GDM1 (cell line): ENCODE measurements around the gene RAP2B.
"Not testable (repeated sequence)": the region's sequence is repeated elsewhere in the genome, so short reads cannot be mapped to it uniquely, and the experiment has no call there.

Experiments
- DNase-seq: peaks from one replicate; lab custom pipeline; 2025; lab: John Stamatoyannopoulos, UW

RAP2B gene

DNA sequence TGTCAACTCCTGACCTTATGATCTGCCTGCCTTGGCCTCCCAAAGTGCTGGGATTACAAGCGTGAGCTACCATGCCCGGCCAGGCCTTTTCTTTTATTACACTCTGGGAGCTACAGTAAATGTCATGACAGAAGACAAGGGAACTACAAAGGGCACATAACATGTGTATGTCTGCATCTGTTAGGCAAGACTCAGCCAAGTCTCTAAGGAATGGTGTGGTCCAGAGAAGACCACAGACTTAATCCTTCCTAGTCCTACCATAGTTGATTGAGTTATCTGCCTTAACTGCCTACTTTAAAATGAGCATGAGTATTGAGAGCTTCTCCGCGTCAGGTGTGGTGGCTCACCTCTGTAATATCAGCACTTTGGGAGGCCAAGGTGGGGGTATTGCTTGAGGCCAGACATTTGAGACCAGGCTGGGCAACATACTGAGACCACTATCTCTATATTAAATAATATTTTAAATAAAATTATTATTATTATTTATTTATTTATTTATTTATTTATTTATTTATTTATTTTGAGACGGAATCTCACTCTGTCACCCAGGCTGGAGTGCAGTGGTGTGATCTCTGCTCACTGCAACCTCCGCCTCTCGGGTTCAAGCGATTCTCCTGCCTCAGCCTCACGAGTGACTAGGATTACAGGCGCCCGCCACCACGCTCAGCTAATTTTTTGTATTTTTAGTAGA lies 31.9 kb downstream of the RAP2B start:
- not testable (repeated sequence) for DNase-seq

DNA sequence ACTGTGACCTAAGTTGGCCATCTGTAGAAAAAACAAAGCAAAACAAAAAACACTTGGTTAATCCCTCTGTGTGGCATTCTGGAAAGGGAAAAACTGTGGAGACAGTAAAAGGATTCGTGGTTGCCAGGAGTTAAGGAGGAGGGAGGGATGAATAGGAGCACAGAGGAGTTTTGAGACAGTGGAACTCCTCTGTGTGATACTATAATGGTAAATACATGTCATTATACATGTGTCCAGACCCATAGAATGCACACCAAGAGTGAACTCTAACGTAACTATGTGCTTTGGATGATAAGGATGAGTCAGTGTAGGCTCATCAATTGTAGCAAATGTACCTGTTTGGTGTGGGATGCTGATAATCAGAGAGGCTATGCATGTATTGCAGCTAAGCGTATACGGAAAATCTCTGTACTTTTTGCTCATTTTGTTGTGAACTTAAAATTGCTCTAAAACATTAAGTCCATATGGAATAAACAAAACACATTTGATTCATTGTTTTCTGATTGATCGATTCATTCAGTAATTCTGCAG lies 33.4 kb downstream of the RAP2B start:
- DNase-seq: no peak

DNA sequence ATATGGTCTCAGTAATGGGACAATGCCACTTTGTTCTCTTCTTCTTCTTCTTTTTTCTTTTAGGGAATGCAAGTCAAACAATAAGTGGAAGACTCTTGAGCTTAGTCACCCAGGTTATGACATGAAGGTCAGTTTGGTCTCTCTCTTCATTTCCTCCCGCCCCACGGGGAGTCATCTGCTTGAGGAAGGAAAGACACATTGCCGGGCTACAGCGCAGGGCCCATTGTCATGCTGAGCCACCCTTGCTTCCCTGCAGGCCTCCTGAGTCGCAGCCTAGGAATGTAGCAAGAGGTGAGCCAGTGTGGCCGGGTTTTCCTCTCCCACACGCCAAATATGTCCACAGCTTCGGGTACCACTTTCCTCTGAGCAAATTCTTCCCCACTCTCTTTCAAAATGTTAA lies 47.6 kb downstream of the RAP2B start:
- no peak for DNase-seq

DNA sequence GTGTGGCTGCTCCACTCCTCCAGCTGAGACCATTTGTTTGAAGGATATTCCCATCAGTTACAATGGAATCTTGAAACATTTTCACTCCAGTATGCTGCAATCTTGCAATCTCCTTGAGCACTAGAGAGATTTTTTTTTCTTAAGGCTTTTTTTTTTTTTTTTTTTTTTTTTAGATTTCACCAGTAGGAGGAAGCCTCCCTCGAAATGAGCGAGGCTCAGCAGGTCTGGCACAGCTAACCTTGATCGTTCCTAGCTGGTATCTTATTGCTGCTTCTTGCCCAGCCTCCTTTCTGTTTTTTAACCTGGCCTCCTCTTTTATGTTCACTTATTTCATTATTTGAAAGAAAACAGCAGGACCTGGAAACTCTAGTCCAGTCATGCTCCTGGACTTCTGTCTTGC lies 48.1 kb downstream of the RAP2B start:
- DNase-seq: no peak

DNA sequence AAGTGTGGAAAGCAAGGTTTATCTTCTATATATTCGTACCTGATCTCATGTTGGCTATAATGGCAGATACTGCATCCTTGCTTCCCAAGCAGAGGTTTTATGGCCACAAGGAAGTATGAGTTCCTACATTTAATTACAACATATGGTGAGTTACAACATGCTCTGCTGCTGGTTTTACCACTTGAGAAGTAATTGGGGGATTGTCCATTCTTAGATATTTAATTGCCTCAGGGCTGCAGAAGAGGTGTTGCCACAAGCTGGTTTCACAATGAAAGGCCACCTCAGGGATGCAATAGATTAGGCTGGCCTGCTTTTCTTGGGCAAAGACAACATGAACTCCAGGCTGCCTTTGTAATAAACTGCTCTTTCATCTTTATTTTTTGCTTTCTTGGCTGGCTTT lies 48.6 kb downstream of the RAP2B start:
- no peak for DNase-seq

DNA sequence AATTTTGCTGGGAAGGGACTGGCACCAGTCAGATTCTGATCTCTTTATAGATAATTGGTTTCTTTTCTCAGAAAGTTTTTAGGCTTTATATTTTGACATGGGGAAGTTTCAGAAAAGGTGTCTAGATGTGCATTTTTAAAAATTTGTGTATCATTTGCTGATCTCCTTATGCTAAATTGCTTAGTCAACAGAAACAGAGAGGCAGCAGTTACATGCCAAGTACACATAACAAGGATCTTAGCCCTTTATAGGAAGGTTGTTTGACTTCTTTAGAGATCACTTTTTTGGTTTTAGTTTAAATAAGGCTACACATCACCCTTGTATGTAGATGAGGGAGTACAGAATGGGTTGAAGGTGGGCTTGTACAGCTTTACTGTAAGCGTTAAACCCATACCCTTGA lies 53.5 kb downstream of the RAP2B start:
- no peak for DNase-seq

DNA sequence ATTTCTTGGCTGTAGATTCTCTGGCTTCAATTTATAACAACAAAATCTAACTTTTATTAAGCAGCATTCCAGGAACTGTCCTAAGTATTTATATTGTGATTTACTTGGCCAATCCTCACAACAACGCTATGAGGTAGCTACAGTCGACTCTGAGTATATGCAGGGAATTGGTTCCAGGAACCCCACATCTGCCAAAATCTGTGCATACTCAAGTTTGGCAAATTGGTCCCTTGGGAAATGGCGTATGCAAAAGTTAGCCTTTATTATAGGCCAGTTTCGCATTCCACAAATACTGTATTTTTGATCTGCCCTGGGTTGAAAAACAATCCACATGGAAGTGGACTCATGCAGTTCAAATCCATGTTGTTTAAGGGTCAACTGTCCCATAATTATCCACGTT lies 53.9 kb downstream of the RAP2B start:
- no peak for DNase-seq

DNA sequence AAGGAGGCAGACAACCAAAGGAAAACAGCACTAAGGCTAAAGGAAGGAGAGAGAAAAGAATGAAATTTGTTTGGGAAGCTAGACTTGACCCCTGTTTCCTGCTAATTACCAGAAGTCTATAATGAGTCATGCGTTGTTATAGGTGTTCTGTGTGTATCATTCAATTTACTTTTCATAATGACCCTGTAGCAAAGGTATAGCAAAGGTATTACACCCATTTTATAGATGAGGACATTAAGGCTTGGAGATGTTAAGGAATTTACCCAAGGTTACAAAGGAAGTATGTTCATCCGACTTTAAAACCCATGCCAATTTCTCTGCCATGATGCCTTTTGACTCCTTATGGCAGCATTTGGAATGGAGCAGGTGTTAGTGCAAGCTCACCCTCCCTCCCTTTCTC lies 54.9 kb downstream of the RAP2B start:
- no peak for DNase-seq

DNA sequence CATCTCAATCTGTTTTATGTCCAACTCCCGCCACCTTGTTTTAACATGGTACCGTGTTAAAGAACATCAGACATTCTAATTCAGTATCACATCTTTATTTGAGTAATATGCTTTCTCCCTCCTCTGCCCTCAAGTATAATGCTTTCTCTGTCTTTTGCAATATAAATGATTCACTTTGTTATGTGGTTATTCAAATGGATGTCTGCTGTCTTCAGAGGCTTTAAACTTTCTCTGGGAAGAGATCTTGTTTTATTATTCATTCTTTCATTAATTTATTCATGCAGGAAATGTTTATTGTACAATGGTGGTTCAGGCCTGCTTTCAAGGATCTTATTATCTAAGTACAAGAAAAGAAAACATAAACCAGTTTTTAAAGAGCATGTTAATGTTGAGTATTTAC lies 57.1 kb downstream of the RAP2B start:
- DNase-seq: no peak
